ENCODE results near the gene NBPF11.
"Not testable (repeated sequence)": the region's sequence is repeated elsewhere in the genome, so short reads cannot be mapped to it uniquely, and the experiment has no call there.

DNA sequence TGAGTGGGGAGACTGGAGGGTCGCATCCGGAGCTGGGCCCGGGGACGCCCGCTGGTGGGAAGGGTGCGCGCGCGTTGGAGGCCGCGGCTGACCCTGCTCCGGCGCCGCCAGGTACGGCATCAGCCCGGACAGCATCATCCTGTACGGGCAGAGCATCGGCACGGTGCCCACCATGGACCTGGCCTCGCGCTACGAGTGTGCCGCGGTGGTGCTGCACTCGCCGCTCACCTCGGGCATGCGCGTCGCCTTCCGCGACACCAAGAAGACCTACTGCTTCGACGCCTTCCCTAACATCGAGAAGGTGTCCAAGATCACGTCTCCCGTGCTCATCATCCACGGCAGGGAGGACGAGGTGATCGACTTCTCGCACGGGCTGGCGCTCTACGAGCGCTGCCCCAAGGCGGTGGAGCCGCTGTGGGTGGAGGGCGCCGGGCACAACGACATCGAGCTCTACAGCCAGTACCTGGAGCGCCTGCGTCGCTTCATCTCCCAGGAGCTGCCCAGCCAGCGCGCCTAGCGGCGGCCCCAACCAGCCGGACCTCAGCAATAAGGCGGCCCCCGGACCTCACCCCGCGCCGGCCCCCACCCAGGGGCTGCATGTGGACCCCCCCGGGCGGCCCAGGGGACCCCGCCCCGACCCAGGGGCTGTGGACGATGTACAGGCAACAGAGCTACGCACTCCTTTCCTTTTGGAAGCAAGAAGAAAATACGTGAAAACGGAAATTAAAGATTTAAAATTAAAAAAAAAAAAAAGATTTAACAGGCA lies 2.8 kb downstream of the NBPF11 start:
- not testable (repeated sequence) for TF ChIP-seq TAF1 (IDR thresholded peaks at IDR 0.05; ENCODE audit: low read depth, low read length); SP1 (IDR thresholded peaks at IDR 0.05; ENCODE audit: low read depth, low read length); POLR2A (IDR thresholded peaks at IDR 0.05; ENCODE audit: control extremely low read depth in 1 of 2, low read depth in 2 of 2, low read length in 2 of 2)
- TF ChIP-seq, protein P1, sequence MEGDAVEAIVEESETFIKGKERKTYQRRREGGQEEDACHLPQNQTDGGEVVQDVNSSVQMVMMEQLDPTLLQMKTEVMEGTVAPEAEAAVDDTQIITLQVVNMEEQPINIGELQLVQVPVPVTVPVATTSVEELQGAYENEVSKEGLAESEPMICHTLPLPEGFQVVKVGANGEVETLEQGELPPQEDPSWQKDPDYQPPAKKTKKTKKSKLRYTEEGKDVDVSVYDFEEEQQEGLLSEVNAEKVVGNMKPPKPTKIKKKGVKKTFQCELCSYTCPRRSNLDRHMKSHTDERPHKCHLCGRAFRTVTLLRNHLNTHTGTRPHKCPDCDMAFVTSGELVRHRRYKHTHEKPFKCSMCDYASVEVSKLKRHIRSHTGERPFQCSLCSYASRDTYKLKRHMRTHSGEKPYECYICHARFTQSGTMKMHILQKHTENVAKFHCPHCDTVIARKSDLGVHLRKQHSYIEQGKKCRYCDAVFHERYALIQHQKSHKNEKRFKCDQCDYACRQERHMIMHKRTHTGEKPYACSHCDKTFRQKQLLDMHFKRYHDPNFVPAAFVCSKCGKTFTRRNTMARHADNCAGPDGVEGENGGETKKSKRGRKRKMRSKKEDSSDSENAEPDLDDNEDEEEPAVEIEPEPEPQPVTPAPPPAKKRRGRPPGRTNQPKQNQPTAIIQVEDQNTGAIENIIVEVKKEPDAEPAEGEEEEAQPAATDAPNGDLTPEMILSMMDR (IDR thresholded peaks at IDR 0.05; ENCODE audit: control extremely low read depth in 1 of 3, insufficient read depth in 1 of 3, low read depth in 1 of 3, low read length in 3 of 3): not testable (repeated sequence)
- TF ChIP-seq, protein P2, sequence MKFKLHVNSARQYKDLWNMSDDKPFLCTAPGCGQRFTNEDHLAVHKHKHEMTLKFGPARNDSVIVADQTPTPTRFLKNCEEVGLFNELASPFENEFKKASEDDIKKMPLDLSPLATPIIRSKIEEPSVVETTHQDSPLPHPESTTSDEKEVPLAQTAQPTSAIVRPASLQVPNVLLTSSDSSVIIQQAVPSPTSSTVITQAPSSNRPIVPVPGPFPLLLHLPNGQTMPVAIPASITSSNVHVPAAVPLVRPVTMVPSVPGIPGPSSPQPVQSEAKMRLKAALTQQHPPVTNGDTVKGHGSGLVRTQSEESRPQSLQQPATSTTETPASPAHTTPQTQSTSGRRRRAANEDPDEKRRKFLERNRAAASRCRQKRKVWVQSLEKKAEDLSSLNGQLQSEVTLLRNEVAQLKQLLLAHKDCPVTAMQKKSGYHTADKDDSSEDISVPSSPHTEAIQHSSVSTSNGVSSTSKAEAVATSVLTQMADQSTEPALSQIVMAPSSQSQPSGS (IDR thresholded peaks at IDR 0.05; ENCODE audit: low read length): not testable (repeated sequence)

Measured in H1 (cell line).